SK-N-MC (cell line): ENCODE results near the gene CDH23.

ENCODE experiments used
- EZH2 ChIP-seq: fragments of 200-600 bp; sonication (generic); IDR thresholded peaks from one replicate; pipeline ENCODE4 v1.6.1; 2017; ENCODE audit warnings: antibody characterized with exemption
- POLR2AphosphoS5 ChIP-seq: IDR thresholded peaks from 2 replicates; pipeline ENCODE4 v1.6.1; 2012; ENCODE audit warnings: mild to moderate bottlenecking, low read depth, low read length, borderline replicate concordance

DNA sequence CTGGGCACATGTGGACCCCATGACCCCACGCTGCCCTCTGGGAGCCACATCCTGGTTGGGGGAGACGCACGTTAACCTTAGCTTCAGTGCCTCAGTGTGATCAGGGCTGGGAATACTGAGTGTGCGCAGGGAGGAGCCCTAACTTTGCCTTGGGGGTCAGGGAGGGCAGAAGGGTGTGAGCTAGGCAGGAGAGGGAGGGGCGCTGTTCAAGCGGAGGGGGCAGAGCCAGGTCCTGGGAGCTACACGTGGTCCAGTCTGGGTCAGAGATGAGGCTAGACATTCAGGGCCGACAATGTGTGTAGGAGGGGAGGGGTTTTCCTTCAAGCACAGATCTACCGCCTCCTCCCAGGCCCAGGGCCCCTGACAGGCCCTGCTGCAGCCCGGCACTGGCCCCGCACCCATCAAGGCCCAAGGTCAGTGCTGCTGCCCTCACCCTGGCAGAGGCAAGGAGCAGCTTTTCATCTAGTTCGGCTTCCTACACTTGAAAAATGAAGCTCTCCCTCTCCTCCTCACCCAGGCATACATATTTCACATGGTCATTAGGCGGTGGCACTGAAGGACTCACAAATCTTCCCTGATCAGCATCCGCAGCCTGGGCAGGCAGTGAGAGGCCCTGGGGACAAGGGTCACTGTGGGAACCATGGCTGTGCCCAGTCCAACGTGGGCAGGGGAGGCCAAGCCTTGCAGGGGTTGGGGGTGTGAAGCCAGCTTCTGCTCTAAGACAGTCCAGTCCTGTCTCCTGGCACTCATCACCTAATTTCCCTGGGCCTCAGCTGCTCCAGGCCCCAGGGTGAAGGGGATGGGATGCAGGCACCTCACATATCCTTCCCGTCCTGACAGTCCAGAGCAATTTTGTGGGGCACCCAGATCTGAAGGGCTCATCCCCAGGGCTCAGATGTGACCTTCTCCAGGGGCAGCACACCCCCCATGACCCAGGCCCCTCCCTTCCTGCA lies 275.6 kb downstream of the CDH23 start:
- TF ChIP-seq EZH2 (no peak), POLR2AphosphoS5 (no peak)
